B cell (primary cell): ENCODE results near the gene PDE3B. TPM values are rescaled to one million over a fixed set of nuclear protein-coding genes. Genes with fewer than 3 reads are reported as not detected.
A peak's percentile ranks its signal among the peaks of the same experiment; 100 is the strongest.

Experiments
- ATAC-seq: fragments of 200-7000 bp; cut with Tn5 transposase; one replicate; pipeline ENCODE4 v1.10.0; 2021; ENCODE audit warnings: low read depth, mild to moderate bottlenecking, moderate number of reproducible peaks, moderate library complexity
- CTCF ChIA-PET: fragments of 350-600 bp; sonication (Branson Sonifier 250); formaldehyde crosslinking; loops from one replicate; lab custom pipeline; 2021; ENCODE audit warnings: antibody characterized with exemption, inconsistent platforms; lab: Charles Lee
- POLR2A ChIA-PET: fragments of 350-600 bp; sonication (Branson Sonifier 250); formaldehyde crosslinking; loops from one replicate; lab custom pipeline; 2021; ENCODE audit warnings: antibody characterized with exemption; lab: Charles Lee
- DNase-seq: peaks from one replicate; pipeline ENCODE4 v3.0.0; 2013
- H2AFZ ChIP-seq: 2 replicates; pipeline ENCODE4 v1.6.1; 2012; ENCODE audit warnings: mild to moderate bottlenecking, low read depth, low read length; ENCODE audit not compliant: insufficient read depth, poor library complexity, severe bottlenecking
- H3K27ac ChIP-seq, 2 donors: 1 replicate in 1 of 2; 2 replicates in 1 of 2; pipeline ENCODE4 v1.5.1; 2012 to 2013; ENCODE audit warnings: low read length in 2 of 2, mild to moderate bottlenecking in 2 of 2, moderate library complexity in 1 of 2
- H3K27me3 ChIP-seq, 4 experiments: fragments of 200-600 bp in 1 of 4; sonication (generic) in 1 of 4; replicated peaks in 1 of 4; 1 replicate in 2 of 4; 2 replicates in 2 of 4; pipeline versions ENCODE4 v1.6.1 to v1.7.0; 2013 to 2016; ENCODE audit warnings: low read length in 3 of 4, mild to moderate bottlenecking in 2 of 4, mixed read lengths in 1 of 4, moderate library complexity in 1 of 4; ENCODE audit not compliant: insufficient read depth in 4 of 4, control insufficient read depth in 3 of 4; ENCODE audit errors: control extremely low read depth in 1 of 4
- H3K36me3 ChIP-seq, 2 experiments: replicated peaks in 1 of 2; 1 replicate in 1 of 2; 2 replicates in 1 of 2; pipeline versions ENCODE4 v1.6.1 to v1.7.1; 2013; ENCODE audit warnings: low read length in 1 of 2; ENCODE audit not compliant: insufficient read depth in 2 of 2, control insufficient read depth in 1 of 2; ENCODE audit errors: control extremely low read depth in 1 of 2, extremely low read depth in 1 of 2
- H3K4me1 ChIP-seq, 2 donors: fragments of 200-600 bp in 1 of 2; sonication (generic) in 1 of 2; 1 replicate in 1 of 2; 2 replicates in 1 of 2; pipeline versions ENCODE4 v1.5.1 to v1.6.1; 2013 to 2017; ENCODE audit warnings: low read length in 2 of 2; ENCODE audit not compliant: control insufficient read depth in 2 of 2, insufficient read depth in 2 of 2
- H3K4me2 ChIP-seq: replicated peaks from 2 replicates; pipeline ENCODE3; 2012; ENCODE audit warnings: mild to moderate bottlenecking, low read depth, low read length; ENCODE audit not compliant: poor library complexity, severe bottlenecking
- H3K4me3 ChIP-seq, 5 experiments: fragments of 200-600 bp in 1 of 5; sonication (generic) in 1 of 5; 1 replicate in 3 of 5; 2 replicates in 2 of 5; pipeline versions ENCODE4 v1.5.1 to v1.7.0; 2011 to 2016; ENCODE audit warnings: low read length in 4 of 5, mild to moderate bottlenecking in 4 of 5, low read depth in 2 of 5, control low read depth in 1 of 5, moderate library complexity in 1 of 5; ENCODE audit not compliant: insufficient read depth in 1 of 5; ENCODE audit errors: control extremely low read depth in 1 of 5, extremely low read depth in 1 of 5
- H3K79me2 ChIP-seq: fragments of 200-600 bp; sonication (generic); one replicate; pipeline ENCODE4 v1.6.0; 2016; ENCODE audit warnings: low read length; ENCODE audit not compliant: control insufficient read depth, insufficient read depth
- H3K9ac ChIP-seq: fragments of 200-600 bp; sonication (generic); 2 replicates; pipeline ENCODE4 v1.6.1; 2017; ENCODE audit warnings: mild to moderate bottlenecking, low read length, moderate library complexity
- H3K9me3 ChIP-seq, 3 donors: one replicate each; pipeline versions ENCODE4 v1.6.1 to v1.7.1; 2013; ENCODE audit warnings: low read length in 2 of 3; ENCODE audit not compliant: control insufficient read depth in 2 of 3, insufficient read depth in 1 of 3; ENCODE audit errors: control extremely low read depth in 1 of 3
- H4K20me1 ChIP-seq: 2 replicates; pipeline ENCODE4 v1.6.0; 2012; ENCODE audit warnings: mild to moderate bottlenecking, low read length; ENCODE audit not compliant: insufficient read depth, control insufficient read depth, poor library complexity, severe bottlenecking
- H3K27ac Mint-ChIP-seq: one replicate; pipeline ENCODE4 v1.8.0; 2021; ENCODE audit warnings: mixed read lengths
- H3K27me3 Mint-ChIP-seq: one replicate; pipeline ENCODE4 v1.8.0; 2021; ENCODE audit warnings: mixed read lengths
- H3K4me1 Mint-ChIP-seq: one replicate; pipeline ENCODE4 v1.8.0; 2021; ENCODE audit warnings: mixed read lengths
- H3K4me3 Mint-ChIP-seq: one replicate; pipeline ENCODE4 v1.8.0; 2021; ENCODE audit warnings: mixed read lengths
- H3K9me3 Mint-ChIP-seq: one replicate; pipeline ENCODE4 v1.8.0; 2022; ENCODE audit warnings: mixed read lengths; ENCODE audit not compliant: insufficient read depth
- CTCF ChIP-seq: fragments of 200-600 bp; IDR thresholded peaks from one replicate; pipeline ENCODE4 v1.8.0; 2022; ENCODE audit warnings: antibody characterized with exemption, mild to moderate bottlenecking
- EZH2 ChIP-seq: IDR thresholded peaks from 2 replicates; pipeline ENCODE4 v1.6.1; 2012; ENCODE audit warnings: borderline replicate concordance, low read depth, mild to moderate bottlenecking, moderate library complexity, low read length; ENCODE audit not compliant: insufficient read depth, poor library complexity, severe bottlenecking
- WGBS: methylation state at CpG from one replicate; pipeline ENCODE4 v1.1.5; 2013; ENCODE audit warnings: missing lambda C conversion rate; ENCODE audit not compliant: insufficient coverage; 5-methylcytosine and 5-hydroxymethylcytosine counted together
- intact Hi-C: fragments of 100-400 bp; cut with micrococcal nuclease; formaldehyde crosslinking; loops from one replicate; pipeline ENCODE4 v1.10.0; 2022
- polyA plus RNA-seq: library from polyadenylated mRNA; depleted of rRNA; stranded (reverse); fragments of >200 nt; gene quantifications from 2 replicates; pipeline ENCODE4 v1.2.3, GENCODE V29; 2012
- total RNA-seq, 2 donors: library from RNA; stranded (reverse); fragments of 120-200 nt in 1 of 2; gene quantifications; 1 replicate in 1 of 2; 2 replicates in 1 of 2; pipeline versions ENCODE4 v1.2.3 to v1.2.4, GENCODE V29; 2013 to 2022

The PDE3B gene
- total and polyA plus RNA-seq, 2 donors (not counting 1 experiment from before 2014, with no cell fraction given), result 1.0 to 60.7 TPM

GRCh38 chr11:14607713-14608112 lies 35.9 kb upstream of the PDE3B start:
- Histone ChIP-seq H3K9ac (no peak overlapping the region), H3K27ac (no peak overlapping the region), H2AFZ (no peak overlapping the region), H3K4me2 (no peak overlapping the region), H4K20me1 (no peaks in the 10 kb centered on the region), H3K36me3 (no peaks in the 10 kb centered on the region), H3K27me3 (no peaks in the 10 kb centered on the region), H3K79me2 (no peaks in the 10 kb centered on the region), H3K9me3 (peaks cover 0 to 1% (median 0%) of the 10 kb centered on the region in 3 donors), H3K4me1 (no peaks in the 10 kb centered on the region), H3K4me3 (no peak overlapping the region)
- Mint-ChIP-seq H3K27me3 (peaks cover 19% of the 10 kb centered on the region), H3K4me3 (no peak overlapping the region), H3K4me1 (no peaks in the 10 kb centered on the region), H3K27ac (no peak overlapping the region), H3K9me3 (peaks cover 7% of the 10 kb centered on the region)
- TF ChIP-seq CTCF, result no peak
- intact Hi-C loops, result no loop called here
- CTCF ChIA-PET, result interaction anchor here (0.5 kb wide), 1 partner anchor 116 kb away, joined by 4 read pairs; no protein-coding TSS in a partner anchor
- DNase-seq, result no peak
- POLR2A ChIA-PET, result no interaction called here
- no peak for ATAC-seq

GRCh38 chr11:14609902-14610301 lies 33.7 kb upstream of the PDE3B start:
- 100% methylated on average over 1 of the region's 1 CpG for WGBS
- TF ChIP-seq CTCF, result no peak
- TF ChIP-seq EZH2, result no peak
- POLR2A ChIA-PET, result no interaction called here

More at GRCh38 chr11:14609902-14610301, 33.7 kb upstream of the PDE3B start:
- no peak for DNase-seq
- Mint-ChIP-seq H3K27me3 (peaks cover 9% of the 10 kb centered on the region), H3K4me3 (no peak overlapping the region), H3K9me3 (peaks cover 7% of the 10 kb centered on the region), H3K4me1 (no peaks in the 10 kb centered on the region), H3K27ac (peak overlapping the region; percentile 12)
- H4K20me1 ChIP-seq, result no peaks in the 10 kb centered on the region
- H3K27ac ChIP-seq, result no peak overlapping the region
- intact Hi-C loops, result no loop called here
- CTCF ChIA-PET, result no interaction called here
- no peak overlapping the region for H3K4me2 ChIP-seq
- H3K9me3 ChIP-seq, result peaks cover 0 to 1% (median 0%) of the 10 kb centered on the region in 3 donors
- H3K79me2 ChIP-seq, result no peaks in the 10 kb centered on the region
- H3K4me1 ChIP-seq, result no peaks in the 10 kb centered on the region
- no peak overlapping the region for H3K9ac ChIP-seq
- H3K36me3 ChIP-seq, result no peaks in the 10 kb centered on the region
- no peak for ATAC-seq
- H3K4me3 ChIP-seq, result no peak overlapping the region
- no peak overlapping the region for H2AFZ ChIP-seq
- no peaks in the 10 kb centered on the region for H3K27me3 ChIP-seq
